NCI-H2029 (cell line): ENCODE results near the gene MTAP.
"Not testable (repeated sequence)": the region's sequence is repeated elsewhere in the genome, so short reads cannot be mapped to it uniquely, and the experiment has no call there.

ENCODE experiments used
- DNase-seq: peaks from one replicate; lab custom pipeline; 2025; lab: John Stamatoyannopoulos, UW

MTAP gene

GRCh38 chr9:21919377-21920362, 117.2 kb downstream of the MTAP start:
- DNase-seq = no peak

GRCh38 chr9:21923694-21924093, 121.3 kb downstream of the MTAP start:
- DNase-seq = no peak

- no peak for DNase-seq
Observed at GRCh38 chr9:21927752-21928151, 125.3 kb downstream of the MTAP start.

GRCh38 chr9:21931428-21931827, 129.0 kb downstream of the MTAP start:
- DNase-seq = no peak

- DNase-seq = no peak
Observed at GRCh38 chr9:21933281-21933680, 130.8 kb downstream of the MTAP start.

- no peak for DNase-seq
Observed at GRCh38 chr9:21933865-21934264, 131.4 kb downstream of the MTAP start.

- DNase-seq = no peak
Observed at GRCh38 chr9:21935631-21936030, 133.2 kb downstream of the MTAP start.

GRCh38 chr9:21936161-21936560, 133.7 kb downstream of the MTAP start:
- no peak for DNase-seq

- DNase-seq = no peak
Observed at GRCh38 chr9:21941337-21941995, 139.0 kb downstream of the MTAP start.

GRCh38 chr9:21943464-21943863, 141.0 kb downstream of the MTAP start:
- DNase-seq = no peak

- DNase-seq = no peak
Observed at GRCh38 chr9:21945606-21946005, 143.2 kb downstream of the MTAP start.

- no peak for DNase-seq
Observed at GRCh38 chr9:21958833-21959232, 156.4 kb downstream of the MTAP start.

- not testable (repeated sequence) for DNase-seq
Observed at GRCh38 chr9:21959268-21959667, 156.8 kb downstream of the MTAP start.

- DNase-seq = no peak
Observed at GRCh38 chr9:21961569-21961968, 159.1 kb downstream of the MTAP start.

GRCh38 chr9:21964925-21965385, 162.5 kb downstream of the MTAP start:
- DNase-seq = peak; percentile 24

GRCh38 chr9:21965401-21965951, 163.0 kb downstream of the MTAP start:
- DNase-seq = peak; percentile 72

GRCh38 chr9:21966140-21966851, 163.9 kb downstream of the MTAP start:
- DNase-seq = no peak

GRCh38 chr9:21967169-21967568, 164.7 kb downstream of the MTAP start:
- DNase-seq = no peak

GRCh38 chr9:21967702-21968101, 165.3 kb downstream of the MTAP start:
- DNase-seq = no peak

- DNase-seq = no peak
Observed at GRCh38 chr9:21968331-21969010, 166.0 kb downstream of the MTAP start.
